ENCODE measurements around the gene F10. TPM values are rescaled to one million over a fixed set of nuclear protein-coding genes. Genes with fewer than 3 reads are reported as not detected.

F10 gene
- total and polyA plus RNA-seq, 2 experiments from 2014 or later: 0.76 to 1.6 TPM

- TF ChIP-seq CTCF (conservative IDR thresholded peaks at IDR 0.05; ENCODE audit: low read depth in 2 of 2): no peak
- TF ChIP-seq POLR2AphosphoS5 (IDR thresholded peaks at IDR 0.05; ENCODE audit: low read depth): no peak
- TF ChIP-seq CREB1 (CRISPR knock-in tag; IDR thresholded peaks at IDR 0.05; ENCODE audit: low read depth): no peak
- TF ChIP-seq NANOG (IDR thresholded peaks at IDR 0.05; ENCODE audit: borderline replicate concordance): no peak
- TF ChIP-seq ZNF331 (CRISPR knock-in tag; IDR thresholded peaks at IDR 0.05; ENCODE audit: low read depth): no peak
Measured at GRCh38 chr13:113169277-113170272, 47.0 kb downstream of the F10 start (continued).

DNA sequence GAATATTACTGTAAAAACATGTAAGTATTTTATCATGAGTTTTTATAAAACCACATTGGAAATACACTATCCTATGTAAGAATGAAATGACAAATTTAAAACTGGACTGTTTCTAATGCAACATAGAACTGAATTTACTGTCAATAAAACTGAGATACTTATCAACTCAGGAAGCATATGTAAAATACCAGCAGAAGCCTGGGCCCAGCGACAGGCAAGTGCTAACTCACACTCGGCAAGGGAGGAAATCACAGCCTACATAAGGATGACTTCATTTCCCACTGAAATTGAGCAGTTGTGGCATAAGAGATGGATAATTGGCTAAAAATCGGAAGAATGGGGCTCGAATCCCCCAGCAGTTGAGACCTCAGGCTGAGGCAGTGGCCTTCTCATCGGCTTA is 47.9 kb downstream of the F10 start:
- H4K20me1 ChIP-seq (replicated peaks; ENCODE audit: insufficient read depth): no peaks in the 10 kb centered on the region; the same call in 1 of the 2 replicates
- H2AFZ ChIP-seq: no peak overlapping the region
- no peaks in the 10 kb centered on the region for H3K9me2 ChIP-seq (ENCODE audit: insufficient read depth)
- Mint-ChIP-seq H3K4me3 (no peak overlapping the region), H3K27me3 (ENCODE audit: insufficient read depth, low read depth, poor library complexity) (peaks cover 3% of the 10 kb centered on the region), H3K27ac (no peak overlapping the region), H3K4me1 (peaks cover 2% of the 10 kb centered on the region; the same call in 2 of the 3 replicates), H3K9me3 (no peaks in the 10 kb centered on the region), H3K36me3 (ENCODE audit: low read depth) (peaks cover 35% of the 10 kb centered on the region)
- no peak overlapping the region for H3K4me3 ChIP-seq
- ATAC-seq (no peak), DNase-seq (ENCODE audit: low spot score) (no peak)
- H3F3A ChIP-seq (replicated peaks; ENCODE audit: low read depth): no peaks in the 10 kb centered on the region
- H3K27ac ChIP-seq (ENCODE audit: low read depth): no peak overlapping the region
- H3K4me2 ChIP-seq: no peak overlapping the region
- H3K79me2 ChIP-seq (replicated peaks; ENCODE audit: insufficient read depth): no peaks in the 10 kb centered on the region
- H3K27me3 ChIP-seq (ENCODE audit: insufficient read depth): no peaks in the 10 kb centered on the region
- no peaks in the 10 kb centered on the region for H3K36me3 ChIP-seq (ENCODE audit: insufficient read depth)
- no peaks in the 10 kb centered on the region for H3K4me1 ChIP-seq (ENCODE audit: insufficient read depth)
- no peak for TF ChIP-seq ZNF462 (CRISPR knock-in tag; IDR thresholded peaks at IDR 0.05)
- TF ChIP-seq CTCF (conservative IDR thresholded peaks at IDR 0.05; ENCODE audit: low read depth in 2 of 2): no peak
- no peak for TF ChIP-seq CREB1 (CRISPR knock-in tag; IDR thresholded peaks at IDR 0.05; ENCODE audit: low read depth)
- no peak for TF ChIP-seq ZNF114 (CRISPR knock-in tag; IDR thresholded peaks at IDR 0.05)
- no peak for TF ChIP-seq JUNB (IDR thresholded peaks at IDR 0.05; ENCODE audit: unreplicated experiment)
- no peak for TF ChIP-seq NANOG (IDR thresholded peaks at IDR 0.05; ENCODE audit: borderline replicate concordance)
- TF ChIP-seq ZNF331 (CRISPR knock-in tag; IDR thresholded peaks at IDR 0.05; ENCODE audit: low read depth): no peak
- no peak for TF ChIP-seq POLR2AphosphoS5 (IDR thresholded peaks at IDR 0.05; ENCODE audit: low read depth)

Data from GM23338 (cell line).